GM21381 (cell line): ENCODE measurements around the gene SLC35F3.
"Not testable (repeated sequence)": the region's sequence is repeated elsewhere in the genome, so short reads cannot be mapped to it uniquely, and the experiment has no call there.

ENCODE experiments used
- ATAC-seq: cut with Tn5 transposase; IDR thresholded peaks from one replicate; pipeline ENCODE4 v1.9.1; 2021; ENCODE audit warnings: mild to moderate bottlenecking, moderate library complexity; ENCODE audit not compliant: unreplicated experiment

Gene SLC35F3

GRCh38 chr1:234096161-234096770, 191.8 kb downstream of the SLC35F3 start:
- no peak for ATAC-seq

DNA sequence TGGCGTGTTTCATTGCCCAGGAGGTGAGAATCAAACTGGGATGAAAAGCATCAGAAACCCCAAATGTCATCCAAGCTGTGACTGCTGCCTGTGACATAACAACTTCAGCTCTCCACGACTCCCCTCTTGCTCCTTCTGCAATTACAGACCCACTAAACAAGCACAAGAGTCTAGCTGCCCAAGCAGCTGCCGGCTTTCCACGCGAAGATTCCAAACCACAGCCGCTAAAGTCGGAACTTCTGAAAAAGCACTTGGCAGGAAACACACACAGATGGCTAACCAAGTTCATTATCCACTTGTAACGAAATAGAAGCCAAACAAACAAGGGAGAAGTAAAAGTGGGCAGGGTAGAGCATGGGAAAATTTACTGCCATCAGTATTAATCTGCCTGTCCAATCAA, 198.1 kb downstream of the SLC35F3 start:
- no peak for ATAC-seq

GRCh38 chr1:234103198-234103597, 198.7 kb downstream of the SLC35F3 start:
- no peak for ATAC-seq

GRCh38 chr1:234106032-234106431, 201.6 kb downstream of the SLC35F3 start:
- ATAC-seq: no peak

DNA sequence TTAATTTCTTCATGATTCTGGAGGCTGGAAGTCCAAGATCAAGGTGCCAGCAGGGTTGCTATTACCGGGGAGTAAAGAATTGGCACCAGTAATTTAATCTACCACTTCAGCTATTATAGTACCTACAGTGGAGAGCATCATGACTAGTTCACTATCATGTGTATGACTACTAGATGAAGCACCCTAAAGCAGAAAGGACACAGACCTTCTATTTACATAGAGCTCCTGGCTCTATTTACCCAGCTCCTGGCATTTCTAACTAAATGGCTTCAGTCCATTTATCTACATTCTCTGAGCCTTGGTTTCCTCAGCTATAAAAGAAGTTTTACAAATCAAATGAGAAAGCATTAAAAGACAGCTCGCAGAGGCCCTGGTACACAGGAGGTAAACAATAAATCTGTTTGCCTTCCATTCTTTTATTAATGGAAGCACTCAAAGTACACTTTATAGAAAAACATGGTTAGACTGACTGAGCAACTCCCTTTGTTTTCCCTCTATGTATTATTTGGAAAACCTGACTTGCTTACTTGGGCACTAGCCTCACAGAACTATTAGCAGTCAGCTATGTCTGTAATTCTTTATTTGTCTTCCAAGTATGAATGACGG, 203.0 kb downstream of the SLC35F3 start:
- ATAC-seq: no peak

- no peak for ATAC-seq
Observed at GRCh38 chr1:234108921-234109320, 204.4 kb downstream of the SLC35F3 start.

GRCh38 chr1:234109840-234110239, 205.4 kb downstream of the SLC35F3 start:
- no peak for ATAC-seq

- ATAC-seq: no peak
Observed at GRCh38 chr1:234111458-234112142, 207.1 kb downstream of the SLC35F3 start.

DNA sequence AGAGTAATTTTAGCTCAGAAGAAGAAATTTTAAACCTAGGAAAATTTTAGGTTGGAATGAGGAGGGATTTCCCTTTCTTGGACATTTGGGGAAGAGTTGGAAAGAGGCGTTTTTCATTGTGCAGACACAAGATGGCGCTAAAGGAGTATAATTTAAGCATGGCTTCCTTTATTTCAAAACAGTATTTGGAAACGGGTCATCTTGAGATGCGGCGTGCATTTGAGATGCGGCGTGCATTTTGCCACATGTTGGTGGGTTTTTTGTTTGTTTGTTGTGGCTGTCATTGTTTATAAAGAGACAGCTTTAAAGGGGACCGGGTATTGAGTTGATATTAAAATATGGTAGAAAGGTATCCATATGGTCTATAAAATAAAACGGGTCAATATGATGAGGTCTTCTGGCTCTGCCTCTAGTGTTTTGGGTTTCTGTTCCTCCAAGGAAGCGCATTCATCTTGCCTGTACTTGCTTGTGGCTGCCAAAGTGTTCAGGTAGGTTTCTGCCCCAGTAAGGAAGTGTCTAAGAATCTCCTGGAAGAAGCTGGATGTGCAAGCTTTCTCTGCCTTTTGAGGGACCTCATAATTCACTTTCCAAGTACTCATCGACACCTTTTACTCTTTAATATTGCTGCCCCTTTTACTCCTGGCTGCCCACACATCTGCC, 210.3 kb downstream of the SLC35F3 start:
- ATAC-seq: no peak

- no peak for ATAC-seq
Observed at GRCh38 chr1:234118911-234119310, 214.4 kb downstream of the SLC35F3 start.

- ATAC-seq: no peak
Observed at GRCh38 chr1:234119431-234119830, 215.0 kb downstream of the SLC35F3 start.

GRCh38 chr1:234120327-234120944, 216.0 kb downstream of the SLC35F3 start:
- no peak for ATAC-seq

DNA sequence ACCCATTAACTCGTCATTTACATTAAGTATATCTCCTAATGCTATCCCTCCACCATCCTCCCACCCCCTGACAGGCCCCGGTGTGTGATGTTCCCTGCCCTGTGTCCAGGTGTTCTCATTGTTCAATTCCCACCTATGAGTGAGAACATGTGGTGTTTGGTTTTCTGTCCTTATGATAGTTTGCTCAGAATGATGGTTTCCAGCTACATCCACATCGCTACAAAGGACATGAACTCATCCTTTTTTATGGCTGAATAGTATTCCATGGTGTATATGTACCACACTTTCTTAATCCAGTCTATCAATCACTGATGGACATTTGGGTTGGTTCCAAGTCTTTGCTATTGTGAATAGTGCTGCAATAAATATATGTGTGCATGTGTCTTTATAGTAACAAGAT, 217.2 kb downstream of the SLC35F3 start:
- ATAC-seq: not testable (repeated sequence)

DNA sequence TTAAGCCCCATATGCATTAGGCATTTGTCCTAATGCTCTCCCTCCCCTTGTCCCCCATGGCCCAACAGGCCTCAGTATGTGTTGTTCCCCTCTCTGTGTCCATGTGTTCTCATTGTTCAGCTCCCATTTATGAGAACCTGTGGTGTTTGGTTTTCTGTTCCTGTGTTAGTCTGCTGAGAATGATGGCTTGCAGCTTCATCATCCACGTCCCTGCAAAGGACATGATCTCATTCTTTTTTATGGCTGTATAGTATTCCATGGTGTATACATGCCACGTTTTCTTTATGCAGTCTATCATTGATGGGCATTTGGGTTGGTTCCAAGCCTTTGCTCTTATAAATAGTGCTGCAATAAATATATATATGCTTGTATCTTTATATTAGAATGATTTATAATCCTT, 218.1 kb downstream of the SLC35F3 start:
- not testable (repeated sequence) for ATAC-seq

GRCh38 chr1:234123867-234124266, 219.4 kb downstream of the SLC35F3 start:
- no peak for ATAC-seq

DNA sequence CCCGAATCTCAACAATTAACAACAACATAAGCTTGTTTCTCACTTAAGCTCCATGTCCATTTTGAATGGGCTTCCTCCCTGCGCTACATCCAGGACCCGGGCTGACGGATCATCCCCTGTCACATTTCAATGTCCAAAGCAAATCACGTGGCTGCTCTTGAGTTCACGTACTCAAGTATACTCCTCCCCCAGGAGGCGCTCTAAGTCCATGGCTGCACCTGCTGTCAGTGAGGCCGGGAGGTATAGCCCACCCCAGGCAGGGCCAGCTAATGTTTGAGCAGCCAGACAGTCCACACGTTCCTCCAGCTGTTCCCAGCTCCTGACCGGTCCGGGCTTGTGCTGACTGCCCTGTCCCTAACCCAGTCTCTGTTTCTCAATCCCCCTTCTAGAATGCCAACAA, 220.8 kb downstream of the SLC35F3 start:
- no peak for ATAC-seq

GRCh38 chr1:234125714-234126113, 221.2 kb downstream of the SLC35F3 start:
- no peak for ATAC-seq

DNA sequence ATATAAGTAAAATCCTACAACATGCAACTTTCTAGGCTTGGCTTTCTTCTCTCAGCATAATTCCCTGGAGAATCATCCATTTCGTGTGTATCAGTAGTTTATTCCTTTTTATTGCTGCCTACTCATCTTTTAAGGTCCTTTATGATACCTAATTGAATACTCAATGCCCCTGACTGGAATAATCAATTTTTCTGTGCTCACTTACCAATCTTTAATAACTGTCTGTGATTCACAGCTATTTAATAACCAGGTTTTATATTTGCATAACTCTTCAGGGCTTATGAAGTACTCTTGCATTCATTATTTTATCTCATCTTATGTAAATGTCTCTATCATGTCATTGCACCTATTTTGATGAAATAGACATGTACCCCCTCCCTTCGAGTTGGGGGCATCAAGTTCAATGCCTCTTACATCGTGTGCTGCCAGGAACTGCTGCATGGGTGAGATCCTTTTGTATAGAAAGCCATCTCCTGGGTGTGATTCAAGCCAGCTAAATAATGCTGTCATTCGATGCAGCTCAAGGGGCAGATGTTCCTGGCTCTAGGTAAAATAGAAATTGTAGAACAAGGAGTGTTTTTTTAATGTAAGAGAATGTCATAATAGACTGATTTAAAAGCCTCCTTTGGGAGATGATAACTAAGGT, 222.7 kb downstream of the SLC35F3 start:
- no peak for ATAC-seq

- ATAC-seq: no peak
Observed at GRCh38 chr1:234132795-234133194, 228.3 kb downstream of the SLC35F3 start.

GRCh38 chr1:234134878-234135277, 230.4 kb downstream of the SLC35F3 start:
- ATAC-seq: no peak

GRCh38 chr1:234135501-234135900, 231.0 kb downstream of the SLC35F3 start:
- ATAC-seq: no peak
